SU-DHL-6 (cell line): Measurements from ENCODE around the gene APOE.
"Not testable (repeated sequence)": the region's sequence is repeated elsewhere in the genome, so short reads cannot be mapped to it uniquely, and the experiment has no call there.

Experiments
- H2AFZ ChIP-seq: fragments of 200-600 bp; sonication (generic); 2 replicates; pipeline ENCODE4 v1.6.1; 2014; ENCODE audit warnings: low read depth, mild to moderate bottlenecking, moderate library complexity, mixed read lengths, antibody characterized with exemption, low read length; ENCODE audit not compliant: severe bottlenecking
- H3F3A ChIP-seq: fragments of 200-600 bp; shearing (Covaris generic); 2 replicates; pipeline ENCODE4 v1.6.0; 2016; ENCODE audit warnings: antibody characterized with exemption, mild to moderate bottlenecking; ENCODE audit not compliant: insufficient read depth
- H3K27ac ChIP-seq: fragments of 200-600 bp; sonication (generic); 2 replicates; pipeline ENCODE4 v1.5.1; 2016; ENCODE audit warnings: low read depth, mild to moderate bottlenecking, low read length, moderate library complexity, mixed read lengths
- H3K27me3 ChIP-seq: fragments of 200-600 bp; sonication (generic), shearing (Covaris generic); 2 replicates; pipeline ENCODE4 v1.6.0; 2014; ENCODE audit warnings: mild to moderate bottlenecking, low read length
- H3K36me3 ChIP-seq: fragments of 200-600 bp; sonication (generic); 2 replicates; pipeline ENCODE4 v1.6.1; 2014; ENCODE audit warnings: mild to moderate bottlenecking, low read length, mixed read lengths
- H3K4me2 ChIP-seq: fragments of 300-600, 200-600 bp; shearing (Covaris generic), sonication (generic); 2 replicates; pipeline ENCODE4 v1.6.0; 2014; ENCODE audit warnings: low read length, low read depth, mild to moderate bottlenecking; ENCODE audit not compliant: poor library complexity, severe bottlenecking
- H3K4me3 ChIP-seq: fragments of 200-600 bp; sonication (generic); 2 replicates; pipeline ENCODE4 v1.5.1; 2014; ENCODE audit warnings: antibody characterized with exemption, low read length, mild to moderate bottlenecking, mixed read lengths; ENCODE audit not compliant: insufficient read depth, poor library complexity, severe bottlenecking
- H3K79me2 ChIP-seq: fragments of 200-600 bp; sonication (generic); 2 replicates; pipeline ENCODE4 v1.6.1; 2014; ENCODE audit warnings: mild to moderate bottlenecking, low read length, moderate library complexity; ENCODE audit not compliant: insufficient read depth
- H3K9ac ChIP-seq: fragments of 200-600 bp; sonication (generic); 2 replicates; pipeline ENCODE4 v1.7.0; 2014; ENCODE audit warnings: mild to moderate bottlenecking, low read length
- H3K9me2 ChIP-seq: fragments of 200-600 bp; sonication (generic); replicated peaks from 2 replicates; pipeline ENCODE4 v1.6.1; 2014; ENCODE audit warnings: low read length; ENCODE audit not compliant: insufficient read depth
- H3K9me3 ChIP-seq: fragments of 200-600 bp; sonication (generic); 2 replicates; pipeline ENCODE4 v1.6.1; 2014; ENCODE audit warnings: low read length, mixed read lengths; ENCODE audit not compliant: insufficient read depth
- H4K20me1 ChIP-seq: fragments of 200-600 bp; sonication (generic); 2 replicates; pipeline ENCODE4 v1.6.1; 2014; ENCODE audit warnings: low read depth, mild to moderate bottlenecking, antibody characterized with exemption, low read length, moderate library complexity, mixed read lengths
- CTCF ChIP-seq: fragments of 200-600 bp; sonication (generic); IDR thresholded peaks from one replicate; pipeline ENCODE4 v1.5.1; 2017; ENCODE audit warnings: antibody characterized with exemption, mild to moderate bottlenecking, low read length, moderate library complexity; ENCODE audit not compliant: insufficient read depth, poor library complexity, severe bottlenecking
- EZH2phosphoT487 ChIP-seq: fragments of 200-600 bp; sonication (generic), shearing (Covaris generic); conservative IDR thresholded peaks from 2 replicates; pipeline ENCODE4 v1.6.1; 2018; ENCODE audit warnings: mild to moderate bottlenecking, antibody characterized with exemption, low read length, moderate library complexity, mixed read lengths

The APOE gene

DNA sequence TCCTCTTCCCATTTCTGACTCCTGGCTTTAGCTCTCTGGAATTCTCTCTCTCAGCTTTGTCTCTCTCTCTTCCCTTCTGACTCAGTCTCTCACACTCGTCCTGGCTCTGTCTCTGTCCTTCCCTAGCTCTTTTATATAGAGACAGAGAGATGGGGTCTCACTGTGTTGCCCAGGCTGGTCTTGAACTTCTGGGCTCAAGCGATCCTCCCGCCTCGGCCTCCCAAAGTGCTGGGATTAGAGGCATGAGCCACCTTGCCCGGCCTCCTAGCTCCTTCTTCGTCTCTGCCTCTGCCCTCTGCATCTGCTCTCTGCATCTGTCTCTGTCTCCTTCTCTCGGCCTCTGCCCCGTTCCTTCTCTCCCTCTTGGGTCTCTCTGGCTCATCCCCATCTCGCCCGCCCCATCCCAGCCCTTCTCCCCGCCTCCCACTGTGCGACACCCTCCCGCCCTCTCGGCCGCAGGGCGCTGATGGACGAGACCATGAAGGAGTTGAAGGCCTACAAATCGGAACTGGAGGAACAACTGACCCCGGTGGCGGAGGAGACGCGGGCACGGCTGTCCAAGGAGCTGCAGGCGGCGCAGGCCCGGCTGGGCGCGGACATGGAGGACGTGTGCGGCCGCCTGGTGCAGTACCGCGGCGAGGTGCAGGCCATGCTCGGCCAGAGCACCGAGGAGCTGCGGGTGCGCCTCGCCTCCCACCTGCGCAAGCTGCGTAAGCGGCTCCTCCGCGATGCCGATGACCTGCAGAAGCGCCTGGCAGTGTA lies 2.7 kb downstream of the APOE start:
- no peaks in the 10 kb centered on the region for H3K79me2 ChIP-seq
- no peak overlapping the region for H3K4me2 ChIP-seq
- no peaks in the 10 kb centered on the region for H3K36me3 ChIP-seq
- H3K27me3 ChIP-seq, result no peaks in the 10 kb centered on the region
- no peak overlapping the region for H3K27ac ChIP-seq
- no peak overlapping the region for H3K4me3 ChIP-seq
- H3K9me2 ChIP-seq, result no peaks in the 10 kb centered on the region
- H4K20me1 ChIP-seq, result no peaks in the 10 kb centered on the region
- no peak overlapping the region for H2AFZ ChIP-seq
- no peak overlapping the region for H3K9ac ChIP-seq
- TF ChIP-seq EZH2phosphoT487 (no peak), CTCF (no peak)
- H3F3A ChIP-seq, result no peaks in the 10 kb centered on the region
- H3K9me3 ChIP-seq, result no peaks in the 10 kb centered on the region

DNA sequence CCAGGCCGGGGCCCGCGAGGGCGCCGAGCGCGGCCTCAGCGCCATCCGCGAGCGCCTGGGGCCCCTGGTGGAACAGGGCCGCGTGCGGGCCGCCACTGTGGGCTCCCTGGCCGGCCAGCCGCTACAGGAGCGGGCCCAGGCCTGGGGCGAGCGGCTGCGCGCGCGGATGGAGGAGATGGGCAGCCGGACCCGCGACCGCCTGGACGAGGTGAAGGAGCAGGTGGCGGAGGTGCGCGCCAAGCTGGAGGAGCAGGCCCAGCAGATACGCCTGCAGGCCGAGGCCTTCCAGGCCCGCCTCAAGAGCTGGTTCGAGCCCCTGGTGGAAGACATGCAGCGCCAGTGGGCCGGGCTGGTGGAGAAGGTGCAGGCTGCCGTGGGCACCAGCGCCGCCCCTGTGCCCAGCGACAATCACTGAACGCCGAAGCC lies 3.3 kb downstream of the APOE start:
- no peaks in the 10 kb centered on the region for H3K27me3 ChIP-seq
- H3K9me2 ChIP-seq, result no peaks in the 10 kb centered on the region
- no peak overlapping the region for H3K4me3 ChIP-seq
- no peaks in the 10 kb centered on the region for H3F3A ChIP-seq
- no peak overlapping the region for H2AFZ ChIP-seq
- no peak overlapping the region for H3K4me2 ChIP-seq
- no peaks in the 10 kb centered on the region for H4K20me1 ChIP-seq
- TF ChIP-seq EZH2phosphoT487, result no peak
- no peak for TF ChIP-seq CTCF
- no peak overlapping the region for H3K27ac ChIP-seq
- H3K36me3 ChIP-seq, result no peaks in the 10 kb centered on the region
- H3K79me2 ChIP-seq, result no peaks in the 10 kb centered on the region
- no peaks in the 10 kb centered on the region for H3K9me3 ChIP-seq
- no peak overlapping the region for H3K9ac ChIP-seq

GRCh38 chr19:44909775-44910174 lies 4.2 kb downstream of the APOE start:
- H3K4me2 ChIP-seq, result no peak overlapping the region
- H3K36me3 ChIP-seq, result no peaks in the 10 kb centered on the region
- no peak for TF ChIP-seq EZH2phosphoT487
- no peak for TF ChIP-seq CTCF
- no peak overlapping the region for H3K4me3 ChIP-seq
- no peak overlapping the region for H2AFZ ChIP-seq
- no peaks in the 10 kb centered on the region for H3K9me3 ChIP-seq
- H3K27ac ChIP-seq, result no peak overlapping the region
- no peaks in the 10 kb centered on the region for H3K79me2 ChIP-seq
- H3F3A ChIP-seq, result no peaks in the 10 kb centered on the region
- H4K20me1 ChIP-seq, result no peaks in the 10 kb centered on the region
- H3K27me3 ChIP-seq, result no peaks in the 10 kb centered on the region
- H3K9ac ChIP-seq, result no peak overlapping the region
- no peaks in the 10 kb centered on the region for H3K9me2 ChIP-seq

DNA sequence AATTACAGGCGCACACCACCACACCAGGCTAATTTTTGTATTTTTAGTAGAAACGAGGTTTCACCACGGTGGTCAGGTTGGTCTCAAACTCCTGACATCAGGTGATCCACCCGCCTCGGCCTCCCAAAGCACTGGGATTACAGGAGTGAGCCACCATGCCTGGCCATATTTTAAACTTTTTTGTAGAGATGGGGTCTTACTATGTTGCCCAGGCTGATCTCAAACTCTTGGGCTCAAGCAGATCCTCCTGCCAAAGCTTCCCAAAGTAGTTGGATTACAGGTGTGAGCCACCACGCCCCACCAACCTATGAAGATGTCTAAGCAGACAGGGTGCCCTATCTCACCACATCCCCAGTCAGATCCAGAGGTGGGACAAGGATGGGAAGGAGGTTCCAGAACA lies 6.3 kb downstream of the APOE start:
- H2AFZ ChIP-seq, H3K9me3 ChIP-seq, H3K27me3 ChIP-seq, H3K4me2 ChIP-seq, H3K4me3 ChIP-seq, H4K20me1 ChIP-seq, H3K36me3 ChIP-seq, H3K9me2 ChIP-seq, H3K79me2 ChIP-seq, H3K9ac ChIP-seq, H3F3A ChIP-seq, H3K27ac ChIP-seq: not testable (repeated sequence)
